Measurements from ENCODE around the gene CC2D2A.

The CC2D2A gene

DNA sequence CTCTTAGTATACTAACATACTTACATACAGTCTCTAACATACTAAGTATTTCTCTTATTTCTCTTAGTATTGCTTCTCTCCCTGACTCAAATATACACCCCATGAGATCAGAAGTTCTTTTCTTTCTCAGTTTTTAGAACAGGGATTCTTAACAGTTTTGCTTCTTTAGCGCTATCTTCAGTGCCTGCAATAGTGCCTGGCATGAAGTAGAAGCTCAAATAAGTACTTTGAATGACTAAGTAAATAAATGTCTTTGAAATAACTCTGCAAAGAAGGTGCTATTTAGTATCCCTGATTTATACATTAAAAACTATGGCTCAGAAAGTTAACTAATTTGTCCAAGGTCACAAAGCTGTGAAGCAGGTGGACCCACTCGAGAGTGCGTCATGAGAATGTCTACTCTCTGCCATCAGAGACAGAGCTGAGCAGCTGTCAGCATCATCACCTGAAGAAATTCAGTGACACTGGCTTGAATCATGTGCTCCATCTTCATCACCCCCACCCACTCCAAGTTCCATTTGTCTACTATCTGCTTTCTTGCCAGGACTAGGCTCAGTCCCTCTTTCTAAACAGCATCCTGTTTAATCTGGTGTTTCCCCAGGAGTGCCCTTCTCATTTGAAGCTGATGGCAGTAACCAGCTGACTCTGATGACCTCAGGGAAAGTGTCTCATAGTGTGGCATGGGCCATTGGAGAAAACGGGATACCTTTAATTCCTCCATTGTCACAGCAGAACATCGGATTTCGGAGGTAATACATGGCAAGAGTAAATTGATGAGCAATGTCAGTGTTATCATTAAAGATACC lies 83.1 kb downstream of the CC2D2A start:
- TF ChIP-seq, protein P1, sequence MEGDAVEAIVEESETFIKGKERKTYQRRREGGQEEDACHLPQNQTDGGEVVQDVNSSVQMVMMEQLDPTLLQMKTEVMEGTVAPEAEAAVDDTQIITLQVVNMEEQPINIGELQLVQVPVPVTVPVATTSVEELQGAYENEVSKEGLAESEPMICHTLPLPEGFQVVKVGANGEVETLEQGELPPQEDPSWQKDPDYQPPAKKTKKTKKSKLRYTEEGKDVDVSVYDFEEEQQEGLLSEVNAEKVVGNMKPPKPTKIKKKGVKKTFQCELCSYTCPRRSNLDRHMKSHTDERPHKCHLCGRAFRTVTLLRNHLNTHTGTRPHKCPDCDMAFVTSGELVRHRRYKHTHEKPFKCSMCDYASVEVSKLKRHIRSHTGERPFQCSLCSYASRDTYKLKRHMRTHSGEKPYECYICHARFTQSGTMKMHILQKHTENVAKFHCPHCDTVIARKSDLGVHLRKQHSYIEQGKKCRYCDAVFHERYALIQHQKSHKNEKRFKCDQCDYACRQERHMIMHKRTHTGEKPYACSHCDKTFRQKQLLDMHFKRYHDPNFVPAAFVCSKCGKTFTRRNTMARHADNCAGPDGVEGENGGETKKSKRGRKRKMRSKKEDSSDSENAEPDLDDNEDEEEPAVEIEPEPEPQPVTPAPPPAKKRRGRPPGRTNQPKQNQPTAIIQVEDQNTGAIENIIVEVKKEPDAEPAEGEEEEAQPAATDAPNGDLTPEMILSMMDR (IDR thresholded peaks at IDR 0.05; ENCODE audit: borderline replicate concordance, insufficient read depth, low read depth, low read length), result no peak
- no peak overlapping the region for H3K4me3 ChIP-seq (ENCODE audit: low read depth, low read length)

- H3K4me3 ChIP-seq (ENCODE audit: low read depth, low read length), result no peak overlapping the region
- TF ChIP-seq, protein P1 (IDR thresholded peaks at IDR 0.05; ENCODE audit: borderline replicate concordance, insufficient read depth, low read depth, low read length), result no peak
Measured at GRCh38 chr4:15556511-15557092, 86.9 kb downstream of the CC2D2A start.

- no peak overlapping the region for H3K4me3 ChIP-seq (ENCODE audit: low read depth, low read length)
- TF ChIP-seq, protein P1 (IDR thresholded peaks at IDR 0.05; ENCODE audit: borderline replicate concordance, insufficient read depth, low read depth, low read length), result no peak
Measured at GRCh38 chr4:15557786-15558550, 88.3 kb downstream of the CC2D2A start.

DNA sequence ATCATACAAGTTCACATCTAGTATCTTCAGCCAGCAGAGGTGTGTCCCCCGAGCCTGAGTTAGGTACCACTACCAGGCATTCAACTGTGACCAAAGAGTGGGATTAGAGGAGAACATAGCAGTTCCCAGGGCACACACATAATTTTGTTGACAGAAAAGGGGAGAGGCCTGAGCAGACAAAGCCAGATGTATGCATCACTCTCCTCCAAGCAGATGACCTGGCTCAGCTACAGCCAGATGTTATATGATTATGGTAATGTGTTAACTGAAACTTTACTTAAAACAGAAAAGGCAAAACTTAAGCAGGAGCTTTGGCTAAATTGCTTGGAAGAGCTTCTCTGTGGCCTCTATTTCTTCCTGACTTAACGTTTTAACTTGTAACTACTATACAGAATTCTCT lies 88.9 kb downstream of the CC2D2A start:
- H3K4me3 ChIP-seq (ENCODE audit: low read depth, low read length), result no peak overlapping the region
- TF ChIP-seq, protein P1 (IDR thresholded peaks at IDR 0.05; ENCODE audit: borderline replicate concordance, insufficient read depth, low read depth, low read length), result no peak

DNA sequence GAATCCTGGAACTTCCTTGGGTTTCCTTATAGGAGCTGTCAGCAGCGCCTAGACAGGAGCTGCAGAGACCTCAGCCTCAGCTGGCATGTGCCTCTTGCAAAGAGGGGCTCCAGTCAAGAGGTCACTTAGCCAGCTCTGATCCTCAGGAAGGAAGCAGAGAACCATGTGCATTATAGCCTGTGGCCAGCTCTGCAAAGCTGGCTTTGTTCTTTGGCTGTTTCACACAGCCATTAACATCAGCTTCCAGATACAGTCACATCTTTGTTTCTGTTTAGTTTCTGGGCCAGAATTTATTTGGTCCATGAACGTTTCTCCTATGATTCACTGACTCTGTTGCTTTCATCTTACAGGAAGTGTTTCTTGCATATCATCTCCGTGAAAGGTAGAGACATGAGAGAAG lies 92.4 kb downstream of the CC2D2A start:
- H3K4me3 ChIP-seq (ENCODE audit: low read depth, low read length), result no peak overlapping the region
- TF ChIP-seq, protein P1 (IDR thresholded peaks at IDR 0.05; ENCODE audit: borderline replicate concordance, insufficient read depth, low read depth, low read length), result no peak

- TF ChIP-seq, protein P1 (IDR thresholded peaks at IDR 0.05; ENCODE audit: borderline replicate concordance, insufficient read depth, low read depth, low read length), result no peak
- H3K4me3 ChIP-seq (ENCODE audit: low read depth, low read length), result no peak overlapping the region
Measured at GRCh38 chr4:15562623-15563022, 92.9 kb downstream of the CC2D2A start.
